Mononuclear cell (primary cell): Measurements from ENCODE around the gene CBARP. TPM values are rescaled to one million over a fixed set of nuclear protein-coding genes. Genes with fewer than 3 reads are reported as not detected.

ENCODE experiments used
- H3K27me3 ChIP-seq: 2 replicates; pipeline ENCODE4 v1.6.0; 2011; ENCODE audit warnings: low read length, control low read depth; ENCODE audit not compliant: insufficient read depth
- H3K4me1 ChIP-seq: 2 replicates; pipeline ENCODE4 v1.5.1; 2011; ENCODE audit warnings: mild to moderate bottlenecking, low read length, control low read depth; ENCODE audit not compliant: insufficient read depth
- H3K4me3 ChIP-seq: 2 replicates; pipeline ENCODE4 v1.5.1; 2011; ENCODE audit warnings: mild to moderate bottlenecking, low read length, moderate library complexity
- H3K9me3 ChIP-seq: 2 replicates; pipeline ENCODE4 v1.5.1; 2011; ENCODE audit warnings: low read depth, mild to moderate bottlenecking, control low read depth, low read length
- total RNA-seq: library from RNA; depleted of rRNA; stranded (reverse); fragments of >200 nt; gene quantifications from one replicate; pipeline ENCODE4 v1.2.3, GENCODE V29; 2012

Gene CBARP
- not detected for total RNA-seq

GRCh38 chr19:1237754-1238368, at the start of gene CBARP:
Gene CBARP, minus strand, starts transcription at chr19:1238005. Its CDS starts 1,905 bp downstream, at chr19:1236100.
- Histone ChIP-seq H3K4me3 (no peak within 1 kb of the TSS), H3K9me3 (no peaks in the 10 kb centered on the region), H3K27me3 (peaks cover 14% of the 10 kb centered on the region), H3K4me1 (peaks cover 35% of the 10 kb centered on the region)

- no peaks in the 10 kb centered on the region for H3K4me1 ChIP-seq
- peaks cover 26% of the 10 kb centered on the region for H3K27me3 ChIP-seq
- no peak overlapping the region for H3K4me3 ChIP-seq
- no peaks in the 10 kb centered on the region for H3K9me3 ChIP-seq
These were observed 48.9 kb upstream of the CBARP start for GRCh38 chr19:1286487-1287353.

GRCh38 chr19:1285737-1286360, 48.0 kb upstream of the CBARP start, which contains the start of gene EFNA2:
Gene EFNA2, plus strand, starts transcription at chr19:1285873. Its CDS starts 296 bp downstream, at chr19:1286169.
- Histone ChIP-seq H3K4me3 (no peak within 1 kb of the TSS), H3K27me3 (peaks cover 26% of the 10 kb centered on the region), H3K4me1 (no peaks in the 10 kb centered on the region), H3K9me3 (no peaks in the 10 kb centered on the region)

GRCh38 chr19:1284979-1285736, 47.4 kb upstream of the CBARP start:
- Histone ChIP-seq H3K27me3 (peaks cover 26% of the 10 kb centered on the region), H3K4me3 (no peak overlapping the region), H3K9me3 (no peaks in the 10 kb centered on the region), H3K4me1 (no peaks in the 10 kb centered on the region)

GRCh38 chr19:1284293-1284978, 46.6 kb upstream of the CBARP start:
- H3K4me1 ChIP-seq, result no peaks in the 10 kb centered on the region
- peaks cover 26% of the 10 kb centered on the region for H3K27me3 ChIP-seq
- no peak overlapping the region for H3K4me3 ChIP-seq
- H3K9me3 ChIP-seq, result no peaks in the 10 kb centered on the region

- no peaks in the 10 kb centered on the region for H3K9me3 ChIP-seq
- no peaks in the 10 kb centered on the region for H3K4me1 ChIP-seq
- H3K27me3 ChIP-seq, result peaks cover 26% of the 10 kb centered on the region
- no peak overlapping the region for H3K4me3 ChIP-seq
These were observed 46.1 kb upstream of the CBARP start for GRCh38 chr19:1283917-1284292.

- Histone ChIP-seq H3K4me1 (no peaks in the 10 kb centered on the region), H3K4me3 (no peak overlapping the region), H3K9me3 (no peaks in the 10 kb centered on the region), H3K27me3 (peaks cover 26% of the 10 kb centered on the region)
These were observed 45.6 kb upstream of the CBARP start for GRCh38 chr19:1283207-1283916.

GRCh38 chr19:1282588-1283206, 44.9 kb upstream of the CBARP start:
- Histone ChIP-seq H3K4me1 (no peaks in the 10 kb centered on the region), H3K9me3 (no peaks in the 10 kb centered on the region), H3K4me3 (no peak overlapping the region), H3K27me3 (peaks cover 24% of the 10 kb centered on the region)

- Histone ChIP-seq H3K9me3 (no peaks in the 10 kb centered on the region), H3K4me1 (peaks cover 7% of the 10 kb centered on the region), H3K4me3 (no peak overlapping the region), H3K27me3 (peaks cover 18% of the 10 kb centered on the region)
These were observed 43.9 kb upstream of the CBARP start for GRCh38 chr19:1281569-1282287.

- Histone ChIP-seq H3K4me3 (no peak overlapping the region), H3K27me3 (peaks cover 14% of the 10 kb centered on the region), H3K4me1 (peaks cover 15% of the 10 kb centered on the region), H3K9me3 (no peaks in the 10 kb centered on the region)
These were observed 43.1 kb upstream of the CBARP start for GRCh38 chr19:1280636-1281568.

GRCh38 chr19:1279782-1280341, 42.1 kb upstream of the CBARP start:
- peaks cover 19% of the 10 kb centered on the region for H3K4me1 ChIP-seq
- H3K27me3 ChIP-seq, result peaks cover 9% of the 10 kb centered on the region
- no peak overlapping the region for H3K4me3 ChIP-seq
- H3K9me3 ChIP-seq, result no peaks in the 10 kb centered on the region
